DMS53 treated with DMSO at 0.1 percent for 48 hours (cell line): ENCODE measurements around the gene MYL7.

Source experiments
- DNase-seq: peaks from one replicate; lab custom pipeline; 2025; ENCODE audit not compliant: unreplicated experiment; lab: John Stamatoyannopoulos, UW

Gene MYL7

DNA sequence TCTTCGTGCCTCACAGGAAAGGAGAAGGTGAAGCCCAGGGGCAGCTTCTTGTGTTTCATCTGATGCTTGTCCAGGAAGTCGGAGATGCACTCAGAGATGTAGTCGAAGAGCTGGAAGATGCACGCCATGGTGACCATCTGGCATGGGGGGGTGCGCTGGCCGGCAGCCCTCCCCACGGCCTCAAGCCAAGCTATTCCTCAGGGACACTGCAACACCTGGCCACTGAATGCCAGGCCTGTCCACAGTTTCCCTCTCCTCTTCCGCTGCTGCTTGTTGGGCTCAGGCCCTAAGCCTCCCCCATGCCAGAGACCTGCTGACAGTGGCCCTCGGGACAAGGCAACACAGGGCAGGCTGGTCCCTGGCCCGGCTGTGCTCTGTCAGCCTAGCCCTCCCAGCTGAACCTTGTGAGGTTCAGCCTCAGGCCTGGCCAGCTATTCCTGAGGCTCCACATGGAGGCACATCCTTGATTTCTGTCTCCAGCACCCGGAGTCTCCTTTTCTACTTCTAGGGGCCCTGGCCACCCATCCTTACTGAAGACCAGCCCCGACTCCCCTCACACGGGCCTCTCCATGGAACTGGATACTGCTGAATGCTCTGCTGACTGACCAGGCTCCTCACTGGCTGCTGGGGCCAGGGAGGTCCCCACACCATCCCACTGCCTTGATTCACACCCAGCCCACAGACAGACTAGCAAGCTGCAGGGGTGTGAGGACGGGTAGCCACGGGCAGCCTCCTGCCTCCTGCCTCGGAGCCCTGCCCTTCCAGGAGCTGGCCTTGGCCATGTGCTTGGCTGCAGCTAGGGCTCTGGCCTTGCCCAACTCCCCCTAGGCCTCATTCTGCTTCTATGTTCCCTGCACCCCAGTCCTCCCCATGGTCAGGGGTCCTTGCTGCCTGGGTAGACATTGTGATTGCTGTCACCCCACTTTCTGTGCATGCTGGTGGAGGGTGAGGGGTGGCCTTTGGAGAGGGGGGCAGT lies 10.1 kb upstream of the MYL7 start:
- no peak for DNase-seq

DNA sequence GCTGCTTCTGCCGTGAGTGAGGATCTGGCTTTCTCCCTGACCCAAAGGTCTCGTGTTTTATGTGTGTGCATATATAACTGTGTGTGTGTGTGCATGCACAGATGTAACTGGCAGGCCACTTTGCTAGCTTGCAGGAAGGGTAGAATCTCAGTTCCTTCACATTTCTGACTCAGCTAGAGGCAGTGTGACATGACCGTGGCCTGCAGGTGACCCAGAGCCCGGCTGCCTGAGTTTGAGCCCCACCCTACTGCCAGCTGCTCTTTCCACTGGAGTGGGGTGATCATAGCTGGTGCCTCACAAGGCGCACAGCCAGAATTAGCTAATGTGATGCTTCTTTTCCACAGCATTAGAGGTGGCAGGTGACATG lies 9.3 kb upstream of the MYL7 start:
- no peak for DNase-seq

DNA sequence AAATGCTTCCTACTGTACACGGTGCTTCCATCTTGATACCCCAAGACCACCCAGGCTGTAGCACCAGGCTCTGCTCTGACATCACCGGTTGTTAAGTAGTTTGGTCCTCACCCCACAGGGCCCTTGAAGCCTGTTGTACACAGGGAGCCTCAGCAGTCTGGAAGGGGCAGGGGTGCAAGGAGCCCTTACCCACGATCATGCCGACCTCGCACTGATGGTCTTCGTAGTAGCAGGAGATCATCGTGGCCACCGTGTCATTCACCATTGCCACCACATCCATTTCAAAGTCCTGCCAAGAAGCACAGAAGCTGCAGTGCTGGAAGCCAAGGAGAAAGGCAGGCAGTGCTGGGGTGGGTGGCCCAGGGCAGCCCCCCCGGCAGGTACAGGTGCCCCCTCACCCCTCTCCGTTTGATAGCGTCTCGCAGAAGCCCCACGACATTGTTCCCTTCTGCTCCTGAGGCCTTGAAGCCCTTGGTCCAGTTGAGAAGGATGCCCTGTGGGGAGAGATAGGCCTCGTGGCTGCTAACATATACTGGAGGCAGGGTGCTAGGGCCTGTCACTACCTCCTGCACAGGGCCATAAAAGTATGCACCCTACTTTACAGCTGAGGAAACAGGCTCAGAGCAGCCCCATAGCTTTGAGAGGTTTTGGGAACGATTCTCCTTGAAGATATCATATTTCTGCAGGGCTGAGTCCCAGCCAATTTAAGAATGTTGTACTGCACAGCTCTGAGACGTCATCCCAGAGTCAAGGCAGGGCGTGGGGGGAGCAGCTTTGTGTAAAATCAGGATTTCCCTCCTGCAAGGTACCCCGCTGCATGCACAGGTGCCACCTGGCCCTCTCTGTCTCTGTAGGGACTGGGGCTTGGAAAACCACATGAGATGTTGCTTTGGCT lies 8.7 kb upstream of the MYL7 start:
- no peak for DNase-seq

DNA sequence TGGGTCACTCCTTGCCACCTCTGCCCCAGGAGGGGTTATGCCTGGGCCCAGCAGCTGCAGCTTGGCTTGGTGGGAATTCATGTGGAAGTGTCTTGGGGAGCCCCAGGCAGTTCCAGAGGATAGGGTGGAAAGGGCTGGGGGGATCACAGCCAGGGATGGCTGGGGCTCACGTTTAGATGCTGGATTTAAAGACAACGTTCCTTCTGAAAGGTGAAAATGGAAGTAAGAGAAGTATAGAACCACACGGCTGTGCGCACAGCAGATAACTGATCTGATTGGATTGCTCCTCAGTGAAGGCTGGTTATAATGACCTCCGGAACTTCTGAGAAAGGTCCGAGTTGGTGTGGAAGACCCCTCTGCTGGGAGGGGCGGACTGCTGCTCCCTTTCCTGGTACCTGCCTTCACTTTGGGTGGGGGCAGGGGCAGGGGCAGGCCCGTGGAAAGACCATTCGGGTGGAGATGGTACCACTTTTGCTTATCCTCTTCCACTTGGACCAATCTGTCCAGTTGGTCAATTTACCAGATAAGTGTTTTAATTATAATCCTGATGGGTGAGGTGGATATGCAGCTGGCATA lies 7.9 kb upstream of the MYL7 start:
- DNase-seq = no peak

DNA sequence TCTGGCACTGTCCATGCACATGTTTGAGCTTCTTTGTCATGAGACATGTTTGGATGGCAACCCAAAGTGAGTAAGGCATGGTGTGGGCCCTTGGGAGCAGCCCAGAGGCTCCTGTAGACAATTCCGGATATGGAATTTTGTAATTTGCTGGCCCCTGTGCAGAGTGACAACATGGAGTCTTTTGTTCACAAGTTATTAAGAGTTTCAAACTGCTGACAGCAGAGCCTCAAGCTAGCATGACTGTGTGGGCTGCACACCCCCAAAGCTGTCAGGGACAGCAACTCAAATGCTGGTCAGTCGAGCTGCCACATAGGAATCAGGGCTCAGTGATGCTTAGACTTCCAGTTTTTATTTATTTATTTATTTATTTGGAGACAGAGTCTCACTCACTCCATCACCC lies 7.0 kb upstream of the MYL7 start:
- DNase-seq = no peak

DNA sequence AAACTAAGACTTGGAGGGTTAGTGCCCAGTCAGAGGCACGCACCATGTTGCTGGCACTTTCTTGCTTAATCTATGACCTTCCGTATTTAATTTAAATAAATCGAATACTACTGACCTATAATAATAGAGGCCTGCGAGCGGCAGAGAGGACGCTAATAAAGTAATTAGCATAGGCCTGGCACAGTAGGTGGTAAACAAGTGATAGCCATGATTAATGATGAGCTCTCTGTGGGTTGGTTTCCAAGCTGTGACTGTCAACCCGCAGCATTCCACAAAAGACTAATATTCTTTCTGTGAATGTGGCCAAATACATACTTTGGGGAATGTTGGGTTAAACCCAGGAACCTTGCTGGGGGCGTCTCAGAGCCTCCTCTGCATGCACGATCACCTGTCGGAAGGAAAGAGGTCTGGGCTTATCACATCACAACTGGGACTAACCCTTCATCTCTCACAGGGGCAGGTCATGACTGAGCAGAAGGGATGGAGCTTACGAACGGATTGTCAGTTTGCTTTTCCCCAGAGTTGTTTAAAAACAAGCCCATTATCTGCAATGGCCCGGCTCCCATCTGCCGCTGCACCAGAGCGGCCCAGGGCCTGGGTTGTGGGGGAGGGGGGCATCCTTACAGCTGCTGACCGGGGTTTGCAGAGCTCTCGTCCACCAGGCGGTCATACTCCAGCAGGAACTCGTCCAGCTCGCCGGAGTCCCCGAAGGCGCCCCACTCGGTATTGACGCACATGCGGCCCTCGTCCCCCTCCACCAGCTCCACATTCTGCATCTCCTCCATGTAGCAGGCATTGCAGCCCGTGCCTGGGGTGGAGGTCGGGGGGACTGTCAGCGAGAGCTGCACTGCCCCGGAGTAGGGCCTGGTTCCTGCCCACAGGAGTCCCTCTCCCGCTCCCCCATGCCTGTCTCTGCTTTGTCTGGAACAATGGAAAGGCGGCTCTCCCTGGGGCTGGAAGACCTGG lies 6.2 kb upstream of the MYL7 start:
- no peak for DNase-seq

DNA sequence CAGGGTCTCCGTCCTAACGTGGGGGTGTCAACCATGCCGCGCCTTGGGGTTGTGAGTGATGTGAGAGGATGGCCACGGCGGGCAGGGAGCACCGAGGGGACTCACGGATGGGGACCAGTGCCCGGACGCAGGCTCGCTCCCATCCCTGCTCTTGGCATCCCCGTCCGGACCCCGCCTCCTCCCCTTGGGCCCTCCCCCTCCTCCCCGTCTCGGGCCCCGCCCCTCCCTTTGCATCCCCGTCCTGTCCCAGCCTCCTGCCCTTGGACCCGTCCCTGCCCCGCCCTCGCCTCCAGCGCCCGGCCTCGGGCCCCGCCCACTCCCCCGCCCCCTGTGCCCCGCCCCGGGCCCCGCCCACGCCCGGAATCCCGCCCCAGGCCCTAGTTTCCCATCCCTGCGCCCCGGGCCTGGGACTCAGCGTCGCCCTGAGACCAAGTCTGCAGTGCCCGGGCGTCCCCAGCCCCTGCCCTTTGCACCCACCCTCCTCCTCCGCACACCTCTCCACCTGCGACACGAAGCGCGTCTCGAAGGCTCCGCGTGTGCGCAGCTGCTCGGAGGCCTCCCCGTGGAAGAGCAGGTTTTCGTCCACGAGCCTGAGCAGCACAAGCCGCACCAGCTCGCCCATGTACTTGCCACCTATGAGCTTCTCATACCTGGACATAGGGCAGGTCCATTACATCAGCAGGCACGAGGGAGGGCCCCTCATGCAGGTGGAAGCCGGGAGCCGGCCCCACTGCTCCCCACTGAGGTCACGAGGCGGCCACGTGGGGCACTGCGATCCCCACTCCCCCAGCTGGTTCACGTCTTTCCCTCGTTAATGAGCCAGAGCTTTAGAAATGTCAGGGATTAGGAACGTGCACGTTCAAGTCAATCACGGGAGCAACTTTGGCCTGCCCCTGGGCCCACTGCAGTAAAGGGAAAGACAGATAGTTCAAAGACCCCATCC lies 5.1 kb upstream of the MYL7 start:
- peak; percentile 28 for DNase-seq

DNA sequence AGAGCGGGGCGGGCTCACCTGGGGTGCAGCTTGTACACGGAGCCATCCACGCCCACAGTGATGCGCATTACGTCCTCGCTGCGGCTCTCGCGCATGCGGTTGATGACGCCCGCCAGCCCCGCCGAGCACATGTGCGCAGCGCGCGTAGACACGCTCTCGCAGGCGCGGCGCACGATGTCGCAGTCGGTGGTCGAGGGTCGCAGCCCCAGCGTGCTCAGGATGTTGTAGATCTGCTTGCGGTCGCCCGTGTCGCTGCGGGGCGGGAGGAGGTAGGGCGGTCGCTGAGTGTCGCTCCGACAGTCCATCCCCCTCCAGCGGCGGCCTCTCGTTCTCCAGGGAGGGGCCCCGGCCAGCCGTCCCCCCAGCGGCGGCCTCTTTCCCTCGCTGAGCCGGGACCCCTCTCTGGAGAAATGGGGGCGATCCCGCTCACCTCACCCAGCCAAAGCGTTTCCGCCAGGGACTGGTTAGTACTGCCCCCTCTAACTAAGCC lies 4.4 kb upstream of the MYL7 start:
- DNase-seq = no peak

DNA sequence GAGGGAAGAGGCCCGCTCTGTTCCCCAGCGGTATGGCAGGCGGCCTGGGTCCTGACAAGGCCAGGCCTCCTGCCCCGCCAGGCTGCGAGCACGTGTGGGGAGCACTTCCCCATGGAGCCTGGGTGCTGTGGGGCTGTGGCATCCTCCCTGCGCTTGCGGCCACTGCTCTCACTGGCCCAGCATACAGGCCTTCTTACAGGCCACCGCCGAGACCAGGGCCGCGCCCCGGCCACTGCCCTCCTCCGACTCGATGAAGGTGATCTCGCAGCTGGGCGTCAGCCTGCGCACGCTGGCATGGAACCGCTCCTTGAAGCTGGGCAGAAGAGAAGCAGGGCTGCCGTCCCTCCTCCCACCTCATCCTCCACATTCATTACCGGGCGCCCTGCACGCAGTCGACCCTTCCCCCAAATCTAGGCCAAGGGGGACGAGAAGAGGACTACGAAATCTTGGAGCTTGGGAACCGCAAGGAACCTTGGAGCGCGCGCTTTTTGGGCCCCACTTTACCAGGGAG lies 3.9 kb upstream of the MYL7 start:
- DNase-seq = no peak

DNA sequence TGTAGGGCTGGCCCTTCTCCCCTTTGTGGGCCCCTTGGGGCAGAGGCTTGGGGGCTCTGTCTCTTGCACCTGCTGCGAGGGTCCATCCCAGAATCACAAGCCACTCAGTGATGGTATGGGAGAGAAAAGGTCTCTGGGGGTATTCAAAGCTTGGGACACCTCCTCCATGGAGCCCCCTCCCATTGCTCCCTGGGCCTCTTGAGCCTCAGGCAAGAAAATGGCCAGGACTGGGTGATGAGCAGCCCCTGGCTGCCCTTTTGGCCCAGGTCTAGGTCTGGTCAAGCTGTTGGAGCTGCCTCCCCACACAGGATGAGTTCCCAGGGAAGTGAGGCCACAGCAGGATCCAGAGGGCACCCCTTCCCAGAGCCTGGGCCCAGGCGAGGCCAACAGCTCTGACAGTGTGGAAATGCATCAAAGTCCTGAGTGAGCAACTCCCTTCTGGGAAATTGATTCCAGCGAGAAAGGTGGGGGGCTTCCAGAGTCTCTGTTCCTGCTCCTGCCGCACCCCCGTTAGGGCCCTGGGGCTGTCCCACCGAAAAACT lies 3.4 kb upstream of the MYL7 start:
- no peak for DNase-seq

DNA sequence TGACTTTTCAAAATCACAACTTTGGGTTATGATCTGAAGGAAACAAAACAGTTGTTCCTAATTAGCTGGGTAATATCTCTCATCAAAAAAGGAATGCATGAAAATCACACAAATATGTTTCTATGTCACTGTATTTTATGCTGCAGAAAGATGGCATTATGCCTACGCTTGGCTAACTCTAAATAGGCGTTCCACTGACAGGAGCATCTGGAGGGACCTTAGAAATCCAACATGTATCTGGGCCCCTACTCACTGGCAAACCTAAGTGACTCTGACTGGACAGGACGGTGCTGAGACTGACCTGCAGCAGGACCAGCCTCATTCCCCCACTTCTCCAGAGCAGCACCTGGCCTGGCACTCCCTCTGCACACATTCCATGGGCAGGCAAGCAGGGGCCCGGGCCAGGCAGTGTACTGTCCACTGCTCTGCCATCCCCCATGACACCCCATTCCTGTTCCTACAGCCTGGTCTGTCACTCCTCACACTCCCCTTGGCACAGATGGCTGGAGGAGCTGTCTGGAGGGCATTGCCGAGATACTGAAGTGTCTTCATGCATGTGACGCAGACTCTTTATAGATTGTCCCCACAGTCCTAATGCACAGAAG lies 2.6 kb upstream of the MYL7 start:
- DNase-seq = no peak

DNA sequence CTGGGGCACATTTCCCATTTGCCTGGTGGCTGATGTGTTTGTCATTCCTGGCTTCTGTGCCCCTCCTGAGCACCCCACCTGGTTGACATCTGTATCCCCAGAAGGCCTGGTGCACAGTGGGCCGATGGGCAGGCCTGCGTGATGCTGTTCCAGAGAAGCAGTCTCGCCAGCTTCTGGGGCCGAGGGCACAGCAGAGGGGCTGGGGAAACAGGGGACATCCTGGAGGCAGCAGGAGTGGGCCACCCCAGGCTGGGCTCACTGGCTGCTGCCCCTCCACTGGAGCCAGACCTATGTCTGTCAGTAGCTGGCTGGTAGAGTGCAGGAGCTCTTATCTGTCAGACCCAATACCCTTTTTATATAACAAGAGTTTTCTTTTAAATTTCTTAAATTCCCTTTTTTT lies 896 bp upstream of the MYL7 start:
- DNase-seq = no peak

DNA sequence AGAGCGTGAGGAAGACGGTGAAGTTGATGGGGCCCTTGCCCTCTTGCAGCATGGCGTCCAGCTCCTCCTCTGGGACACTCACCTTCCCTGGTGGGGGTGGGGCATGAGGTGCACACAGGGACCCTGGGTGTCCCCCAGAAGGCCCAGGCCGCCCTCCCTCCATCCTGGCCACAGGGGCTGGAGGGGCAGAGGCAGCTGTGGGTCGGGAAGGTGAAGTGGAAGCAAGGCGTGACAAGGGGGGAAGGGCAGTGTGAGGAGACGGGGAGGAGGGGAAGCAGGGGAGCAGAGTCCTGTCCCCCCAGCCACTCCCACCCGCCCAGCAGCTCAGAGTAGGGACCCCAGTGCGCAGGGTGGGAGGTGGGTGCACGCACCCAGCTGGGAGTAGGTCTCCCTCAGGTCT lies 791 bp downstream of the MYL7 start:
- DNase-seq = no peak

DNA sequence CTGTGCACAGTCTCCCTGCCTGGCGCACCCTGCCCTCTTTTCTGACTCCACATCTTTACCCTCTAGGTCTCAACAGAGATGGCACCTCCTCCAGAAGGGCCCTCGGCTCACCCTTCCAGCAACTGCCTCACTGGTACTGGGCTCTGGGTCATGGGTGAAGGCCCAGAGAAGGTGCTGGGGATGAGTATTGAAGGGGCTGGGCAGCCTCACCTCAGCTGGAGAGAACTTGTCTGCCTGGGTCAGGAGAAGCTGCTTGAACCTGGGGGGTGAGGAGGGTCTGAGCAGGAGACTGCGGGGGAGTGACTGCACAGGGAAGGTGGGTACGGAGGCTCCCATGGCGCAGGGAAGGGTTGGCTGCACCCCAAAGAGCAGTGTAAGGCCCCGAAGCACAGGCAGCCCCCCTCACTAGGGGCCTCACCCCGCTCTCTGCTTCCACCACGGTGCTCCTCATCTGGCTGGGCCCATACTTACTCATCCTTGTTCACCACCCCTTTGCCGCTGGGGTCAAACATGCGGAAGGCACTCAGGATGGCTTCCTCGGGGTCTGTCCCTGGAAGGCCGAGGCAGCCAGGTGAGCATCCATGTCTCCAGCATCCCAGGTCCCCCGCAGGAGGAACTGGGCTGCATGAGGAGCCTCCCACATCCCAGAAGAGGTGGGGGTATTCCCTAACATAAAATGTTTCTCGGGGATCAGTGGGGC lies 1.7 kb downstream of the MYL7 start:
- no peak for DNase-seq

DNA sequence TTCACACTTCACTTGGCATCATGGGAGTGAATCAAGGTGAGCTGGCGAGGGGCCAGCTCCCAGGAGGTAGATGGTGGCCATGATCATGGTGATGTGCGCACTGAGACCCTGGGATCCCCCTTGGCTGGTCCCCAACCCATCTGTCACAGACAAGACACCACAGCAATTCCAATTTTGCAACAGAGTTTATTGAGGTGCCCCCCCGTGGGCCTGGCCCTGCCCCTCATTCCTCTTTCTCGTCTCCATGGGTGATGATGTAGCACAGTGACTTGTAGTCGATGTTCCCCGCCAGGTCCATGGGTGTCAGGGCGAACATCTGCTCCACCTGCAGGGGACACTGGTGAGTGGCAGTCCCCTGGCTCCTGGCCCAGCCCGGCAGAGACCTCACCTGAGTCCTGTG lies 2.4 kb downstream of the MYL7 start:
- no peak for DNase-seq

DNA sequence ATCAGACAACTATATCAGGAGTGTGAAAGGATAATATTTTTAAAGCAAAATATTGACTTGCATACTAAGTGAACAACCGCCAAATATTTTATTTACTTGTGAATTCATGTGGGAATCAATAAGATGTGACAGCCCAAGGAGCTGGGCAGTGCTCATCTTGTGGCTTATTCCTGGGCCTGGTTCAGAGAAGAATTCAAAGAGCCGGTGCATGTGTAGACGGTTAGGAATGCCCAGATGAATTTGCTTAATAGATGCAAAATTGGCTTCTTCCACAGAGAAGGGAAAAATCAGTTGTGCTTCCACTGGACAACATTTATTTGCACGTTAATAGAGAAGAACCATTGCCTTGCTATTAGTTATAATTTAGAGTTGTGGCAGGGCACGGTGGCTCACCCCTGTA lies 4.4 kb downstream of the MYL7 start:
- no peak for DNase-seq

DNA sequence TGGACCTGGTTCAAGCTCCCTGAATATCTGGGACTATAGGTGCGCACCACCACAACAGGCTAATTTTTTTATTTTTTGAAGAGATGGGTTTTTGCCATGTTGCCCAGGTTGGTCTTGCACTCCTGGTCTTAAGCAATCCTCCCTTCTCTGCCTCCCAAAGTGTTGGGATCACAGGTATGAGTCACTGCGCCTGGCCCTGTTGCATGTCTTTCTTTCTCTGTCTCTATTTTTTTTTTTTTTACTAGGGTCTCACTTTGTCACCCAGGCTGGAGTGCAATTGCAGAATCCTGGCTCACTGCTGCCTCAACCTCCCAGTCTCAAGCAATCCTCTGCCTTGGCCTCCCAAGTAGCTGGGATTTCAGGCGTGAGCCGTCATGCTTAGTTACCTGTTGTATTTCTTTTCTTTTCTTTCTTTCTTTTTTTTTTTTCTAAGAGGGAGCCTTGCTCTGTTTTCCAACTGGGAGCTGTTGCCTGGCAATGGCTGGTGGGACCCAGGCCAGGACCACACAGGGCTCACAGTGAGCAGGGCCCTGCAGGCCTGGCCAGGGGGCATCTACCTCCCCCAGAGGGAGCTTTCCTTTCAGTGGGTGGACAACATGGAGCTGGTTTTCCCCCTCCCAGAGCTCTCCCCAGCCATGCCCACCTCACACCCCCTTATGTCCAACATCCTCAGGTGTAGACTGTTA lies 6.0 kb downstream of the MYL7 start:
- no peak for DNase-seq
